HG03108 (cell line): ENCODE data around the gene SDE2.
"Not testable (repeated sequence)": the region's sequence is repeated elsewhere in the genome, so short reads cannot be mapped to it uniquely, and the experiment has no call there.

Experiments used
- ATAC-seq: cut with Tn5 transposase; IDR thresholded peaks from one replicate; pipeline ENCODE4 v1.9.1; 2021; ENCODE audit warnings: moderate library complexity; ENCODE audit not compliant: unreplicated experiment

SDE2 gene

GRCh38 chr1:225979421-225979820 is 19.7 kb downstream of the SDE2 start:
- ATAC-seq: no peak

- ATAC-seq: peak; percentile 73
Measured at GRCh38 chr1:225977937-225978748, 21.0 kb downstream of the SDE2 start.

- ATAC-seq: not testable (repeated sequence)
Measured at GRCh38 chr1:225975146-225975545, 24.0 kb downstream of the SDE2 start.

GRCh38 chr1:225974454-225974853 is 24.7 kb downstream of the SDE2 start:
- no peak for ATAC-seq

- ATAC-seq: no peak
Measured at GRCh38 chr1:225973158-225973557, 26.0 kb downstream of the SDE2 start.

- ATAC-seq: no peak
Measured at GRCh38 chr1:225972344-225973152, 26.6 kb downstream of the SDE2 start.

- ATAC-seq: not testable (repeated sequence)
Measured at GRCh38 chr1:225970592-225971157, 28.5 kb downstream of the SDE2 start.

GRCh38 chr1:225969751-225970150 is 29.4 kb downstream of the SDE2 start:
- not testable (repeated sequence) for ATAC-seq

GRCh38 chr1:225965231-225965630 is 33.9 kb downstream of the SDE2 start:
- no peak for ATAC-seq

- ATAC-seq: no peak
Measured at GRCh38 chr1:225963735-225964530, 35.2 kb downstream of the SDE2 start.

- ATAC-seq: no peak
Measured at GRCh38 chr1:225962440-225962975, 36.6 kb downstream of the SDE2 start.

GRCh38 chr1:225961659-225962439 is 37.3 kb downstream of the SDE2 start:
- ATAC-seq: no peak

GRCh38 chr1:225958041-225958440 is 41.1 kb downstream of the SDE2 start:
- ATAC-seq: no peak

- no peak for ATAC-seq
Measured at GRCh38 chr1:225954753-225955152, 44.4 kb downstream of the SDE2 start.

GRCh38 chr1:225953315-225953714 is 45.8 kb downstream of the SDE2 start:
- ATAC-seq: no peak

GRCh38 chr1:225950905-225951497 is 48.1 kb downstream of the SDE2 start:
- ATAC-seq: no peak

GRCh38 chr1:225949041-225949440 is 50.1 kb downstream of the SDE2 start:
- no peak for ATAC-seq

- ATAC-seq: no peak
Measured at GRCh38 chr1:225946803-225947202, 52.3 kb downstream of the SDE2 start.

GRCh38 chr1:225946082-225946620 is 53.0 kb downstream of the SDE2 start:
- no peak for ATAC-seq
